SH-SY5Y (cell line): ENCODE data around the gene TEAD1.

Experiments
- GATA2 ChIP-seq: IDR thresholded peaks from 2 replicates; pipeline ENCODE4 v1.6.1; 2011; ENCODE audit warnings: mild to moderate bottlenecking, low read depth, low read length
- GATA3 ChIP-seq: IDR thresholded peaks from 2 replicates; pipeline ENCODE4 v1.6.1; 2011; ENCODE audit warnings: low read depth, mild to moderate bottlenecking, low read length, moderate library complexity

- TF ChIP-seq GATA2 (no peak), GATA3 (no peak)
Measured at GRCh38 chr11:12702999-12703453, 28.8 kb downstream of the TEAD1 start.
